HUES6 (cell line): ENCODE results near the gene EIF5AL1.

Source experiments
- H3K27ac ChIP-seq: 2 replicates; pipeline ENCODE4 v1.7.0; 2013; ENCODE audit warnings: low read depth, mild to moderate bottlenecking, low read length, inconsistent platforms
- H3K27me3 ChIP-seq: 2 replicates; pipeline ENCODE4 v1.6.1; 2013; ENCODE audit warnings: low read length; ENCODE audit not compliant: control insufficient read depth, insufficient read depth
- H3K36me3 ChIP-seq: 2 replicates; pipeline ENCODE4 v1.6.1; 2013; ENCODE audit warnings: low read length; ENCODE audit not compliant: control insufficient read depth, insufficient read depth
- H3K4me1 ChIP-seq: 2 replicates; pipeline ENCODE4 v1.6.1; 2013; ENCODE audit warnings: low read length; ENCODE audit not compliant: control insufficient read depth, insufficient read depth
- H3K4me3 ChIP-seq: 2 replicates; pipeline ENCODE4 v1.5.1; 2013; ENCODE audit warnings: low read depth, low read length
- H3K9ac ChIP-seq: one replicate; pipeline ENCODE4 v1.6.1; 2013; ENCODE audit warnings: mild to moderate bottlenecking, low read length
- H3K9me3 ChIP-seq: 2 replicates; pipeline ENCODE4 v1.6.1; 2013; ENCODE audit warnings: low read depth, low read length; ENCODE audit not compliant: control insufficient read depth, insufficient read depth

The EIF5AL1 gene

DNA sequence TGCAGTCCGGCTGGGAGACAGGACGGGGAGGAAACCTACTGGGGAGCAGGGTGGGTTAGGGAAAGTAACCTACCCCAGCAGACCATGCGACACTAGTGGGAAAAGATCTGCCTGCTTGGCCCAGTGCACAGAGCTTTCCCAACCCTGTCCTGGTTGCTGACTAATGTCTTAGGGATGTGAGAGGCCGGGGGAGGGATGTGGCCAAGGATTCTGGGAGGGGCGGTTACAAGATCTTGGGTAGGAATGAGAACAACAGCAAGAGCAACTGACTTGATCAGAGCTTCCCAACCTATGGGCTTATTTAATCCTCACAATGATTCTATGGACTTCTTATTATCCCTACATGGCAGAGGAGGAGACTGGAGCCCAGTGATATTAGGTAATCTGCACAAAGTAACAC lies 24.0 kb upstream of the EIF5AL1 start:
- Histone ChIP-seq H3K4me1 (peaks cover 21% of the 10 kb centered on the region; the same call in 1 of the 2 replicates), H3K4me3 (no peak overlapping the region), H3K27ac (no peak overlapping the region), H3K27me3 (no peaks in the 10 kb centered on the region), H3K9ac (no peak overlapping the region), H3K9me3 (no peaks in the 10 kb centered on the region), H3K36me3 (no peaks in the 10 kb centered on the region)

- Histone ChIP-seq H3K9ac (no peak overlapping the region), H3K27me3 (peaks cover 4% of the 10 kb centered on the region; the same call in 1 of the 2 replicates), H3K4me1 (peaks cover 21% of the 10 kb centered on the region; the same call in 1 of the 2 replicates), H3K4me3 (no peak overlapping the region), H3K27ac (no peak overlapping the region), H3K36me3 (no peaks in the 10 kb centered on the region), H3K9me3 (no peaks in the 10 kb centered on the region)
Measured at GRCh38 chr10:79488870-79489269, 23.5 kb upstream of the EIF5AL1 start.

DNA sequence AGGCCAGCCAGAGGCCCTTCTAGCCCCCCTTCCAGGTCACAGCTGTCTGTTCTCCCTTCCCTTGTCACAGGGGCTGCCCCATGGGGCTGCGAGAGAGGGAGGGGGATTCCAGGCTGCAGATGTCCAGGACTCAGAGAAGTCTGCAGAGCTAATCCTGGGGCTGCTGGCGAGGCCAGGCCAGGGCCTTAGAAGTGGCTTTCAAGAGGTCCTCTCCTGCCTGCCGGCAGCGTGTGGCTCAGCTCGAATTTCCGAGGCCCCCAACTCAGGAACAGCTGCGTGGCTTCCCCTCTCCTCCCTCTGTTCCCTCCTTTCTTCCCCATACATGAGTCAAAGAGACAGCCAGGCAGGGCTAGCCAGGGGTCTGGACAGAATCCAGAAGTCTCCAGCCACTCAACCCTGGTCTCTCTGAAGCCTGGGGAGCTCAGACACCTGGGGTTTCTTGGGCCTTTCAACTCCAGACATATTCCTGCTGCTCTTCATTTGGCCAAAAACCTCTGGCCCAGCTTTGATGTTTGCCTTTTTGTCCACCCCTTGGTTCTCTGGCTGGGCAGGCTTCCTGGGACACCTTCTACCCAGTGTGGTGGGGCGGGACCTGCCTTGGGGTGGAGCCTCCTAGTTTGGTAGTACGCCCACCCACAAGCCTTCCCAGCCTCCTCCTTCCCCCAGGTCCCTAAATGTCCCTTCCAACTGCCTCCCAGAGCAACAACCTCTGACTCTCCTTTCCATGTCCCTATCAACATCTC lies 21.8 kb upstream of the EIF5AL1 start:
- H3K27me3 ChIP-seq = peaks cover 12% of the 10 kb centered on the region; the same call in 1 of the 2 replicates
- no peak overlapping the region for H3K4me3 ChIP-seq
- H3K27ac ChIP-seq = no peak overlapping the region
- H3K9me3 ChIP-seq = no peaks in the 10 kb centered on the region
- no peak overlapping the region for H3K9ac ChIP-seq
- H3K4me1 ChIP-seq = peaks cover 21% of the 10 kb centered on the region; the same call in 1 of the 2 replicates
- H3K36me3 ChIP-seq = no peaks in the 10 kb centered on the region

DNA sequence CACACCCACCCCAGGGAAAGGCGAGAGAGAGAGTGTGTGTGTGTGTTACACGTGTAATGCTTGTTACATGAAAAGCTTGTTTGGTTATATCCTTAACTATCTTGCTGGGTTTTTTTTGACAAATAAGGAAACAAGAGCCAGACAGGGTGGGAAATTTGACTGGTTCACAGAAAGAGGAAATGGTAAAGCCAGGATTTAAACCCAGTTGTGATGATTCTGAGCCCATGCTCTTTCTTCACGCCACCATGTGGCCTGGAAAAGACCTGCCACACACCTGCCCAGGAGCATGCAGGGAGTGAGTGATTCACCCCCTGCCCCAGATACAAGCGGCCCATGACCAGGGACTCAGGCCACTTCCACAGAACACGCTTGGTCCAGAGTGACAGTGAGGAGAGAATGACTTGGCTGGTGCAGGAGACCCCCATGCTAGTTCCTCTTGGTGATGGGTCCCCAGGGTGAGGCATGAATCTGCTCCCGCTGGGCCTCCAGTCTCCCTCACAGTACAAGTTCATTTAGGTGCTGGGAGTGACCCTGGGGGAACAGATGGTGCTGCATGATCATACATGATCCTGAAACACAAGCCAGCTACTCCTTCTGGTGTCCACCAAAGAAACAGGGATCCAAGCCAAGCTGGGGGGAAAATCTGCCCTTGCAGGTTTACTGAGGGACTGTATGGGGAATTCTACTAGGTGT lies 21.0 kb upstream of the EIF5AL1 start:
- Histone ChIP-seq H3K9me3 (peaks cover 4% of the 10 kb centered on the region; the same call in 1 of the 2 replicates), H3K9ac (no peak overlapping the region), H3K27me3 (peaks cover 12% of the 10 kb centered on the region; the same call in 1 of the 2 replicates), H3K4me1 (peaks cover 21% of the 10 kb centered on the region; the same call in 1 of the 2 replicates), H3K4me3 (no peak overlapping the region), H3K36me3 (no peaks in the 10 kb centered on the region), H3K27ac (no peak overlapping the region)

DNA sequence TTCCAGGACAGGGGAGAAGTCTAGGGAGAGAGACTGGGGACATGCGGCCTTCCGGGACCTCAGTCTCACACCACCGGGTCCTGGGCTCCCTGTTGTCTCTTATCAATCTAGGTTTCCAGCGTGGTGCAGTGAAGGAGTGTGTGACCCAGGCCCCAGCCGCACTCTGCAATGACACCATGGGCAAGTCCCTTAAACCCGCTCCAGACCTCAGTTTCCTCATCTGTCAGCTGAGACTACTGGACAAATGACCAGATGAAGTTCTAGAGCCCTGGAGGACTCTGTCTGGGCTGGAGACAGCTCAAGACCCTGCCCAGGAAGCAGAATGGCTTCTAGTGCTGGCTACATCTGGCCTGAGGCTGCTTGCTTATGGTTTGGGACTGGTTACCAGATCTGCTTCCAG lies 20.1 kb upstream of the EIF5AL1 start:
- no peaks in the 10 kb centered on the region for H3K36me3 ChIP-seq
- no peak overlapping the region for H3K9ac ChIP-seq
- peaks cover 11% of the 10 kb centered on the region; the same call in 1 of the 2 replicates for H3K9me3 ChIP-seq
- no peak overlapping the region for H3K4me3 ChIP-seq
- peaks cover 21% of the 10 kb centered on the region; the same call in 1 of the 2 replicates for H3K4me1 ChIP-seq
- peaks cover 15% of the 10 kb centered on the region; the same call in 1 of the 2 replicates for H3K27me3 ChIP-seq
- no peak overlapping the region for H3K27ac ChIP-seq

GRCh38 chr10:79492839-79493238 lies 19.5 kb upstream of the EIF5AL1 start:
- Histone ChIP-seq H3K27me3 (peaks cover 15% of the 10 kb centered on the region; the same call in 1 of the 2 replicates), H3K36me3 (no peaks in the 10 kb centered on the region), H3K4me3 (no peak overlapping the region), H3K9me3 (peaks cover 11% of the 10 kb centered on the region; the same call in 1 of the 2 replicates), H3K27ac (no peak overlapping the region), H3K4me1 (peaks cover 17% of the 10 kb centered on the region; the same call in 1 of the 2 replicates), H3K9ac (no peak overlapping the region)

DNA sequence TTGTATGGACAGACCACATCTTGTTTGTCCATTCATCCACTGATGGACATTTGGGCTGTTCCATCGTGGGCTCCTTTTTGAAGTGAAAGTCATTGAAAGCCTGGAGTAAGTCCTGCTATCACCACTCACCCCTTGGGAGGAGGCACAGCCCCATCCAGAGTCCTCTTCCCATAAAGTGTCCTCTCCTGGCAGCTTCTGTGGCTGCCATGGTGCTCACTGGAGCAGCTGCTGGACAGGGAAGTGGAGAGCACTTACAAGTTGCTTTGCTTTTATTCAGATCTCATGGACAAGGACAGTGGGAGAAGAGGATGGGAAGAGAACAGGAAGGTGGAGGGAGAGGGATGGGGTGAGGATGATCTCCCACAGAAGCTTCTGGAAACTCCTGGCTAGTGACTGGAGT lies 18.5 kb upstream of the EIF5AL1 start:
- Histone ChIP-seq H3K36me3 (no peaks in the 10 kb centered on the region), H3K4me1 (peaks cover 9% of the 10 kb centered on the region; the same call in 1 of the 2 replicates), H3K4me3 (no peak overlapping the region), H3K27ac (no peak overlapping the region), H3K9me3 (peaks cover 11% of the 10 kb centered on the region; the same call in 1 of the 2 replicates), H3K9ac (no peak overlapping the region), H3K27me3 (peaks cover 15% of the 10 kb centered on the region; the same call in 1 of the 2 replicates)

DNA sequence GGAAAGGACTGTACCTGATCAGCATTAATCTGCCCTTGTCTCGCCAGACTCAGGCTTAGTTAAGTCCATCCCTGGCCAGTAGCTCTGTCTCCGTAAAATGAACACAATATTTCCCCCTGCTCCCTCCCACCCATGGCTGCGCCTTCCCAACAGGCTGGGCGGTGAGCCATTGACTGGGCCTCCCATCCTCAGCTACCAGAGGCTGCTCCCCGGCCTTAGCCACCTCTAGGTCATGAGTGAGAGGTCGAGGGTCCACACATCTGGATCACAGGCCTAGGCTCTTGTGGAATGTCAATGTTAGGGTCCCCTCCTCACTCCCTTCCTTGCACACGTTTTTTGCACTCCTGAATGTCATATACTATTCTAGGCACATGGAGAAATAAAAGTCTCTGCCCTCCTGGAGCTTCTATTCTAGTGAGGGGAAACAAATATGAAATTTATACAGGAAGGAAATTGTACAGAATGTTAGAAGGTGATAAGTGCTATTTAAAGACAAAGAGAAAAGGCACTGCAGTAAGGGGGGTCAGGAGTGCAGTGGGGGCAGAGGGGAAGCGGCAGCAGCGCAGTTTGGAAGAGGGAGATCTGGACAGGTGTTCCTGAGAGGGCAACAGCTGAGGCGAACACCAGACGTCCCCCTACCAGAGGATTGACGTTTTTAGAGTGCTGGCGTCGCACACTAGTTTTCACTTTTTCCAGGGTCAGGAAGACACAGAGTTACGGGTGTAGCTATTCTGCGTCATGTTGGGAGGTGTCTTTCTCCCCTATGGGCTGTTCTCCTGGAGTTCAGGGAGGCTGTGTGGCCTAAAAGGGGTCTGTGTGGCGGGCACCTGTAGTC lies 17.2 kb upstream of the EIF5AL1 start:
- Histone ChIP-seq H3K4me1 (peaks cover 9% of the 10 kb centered on the region; the same call in 1 of the 2 replicates), H3K36me3 (no peaks in the 10 kb centered on the region), H3K27me3 (peaks cover 15% of the 10 kb centered on the region; the same call in 1 of the 2 replicates), H3K27ac (no peak overlapping the region), H3K9me3 (peaks cover 11% of the 10 kb centered on the region; the same call in 1 of the 2 replicates), H3K9ac (no peak overlapping the region), H3K4me3 (no peak overlapping the region)

- peaks cover 11% of the 10 kb centered on the region; the same call in 1 of the 2 replicates for H3K9me3 ChIP-seq
- H3K4me3 ChIP-seq = no peak overlapping the region
- no peak overlapping the region for H3K9ac ChIP-seq
- H3K27ac ChIP-seq = no peak overlapping the region
- no peaks in the 10 kb centered on the region for H3K36me3 ChIP-seq
- H3K4me1 ChIP-seq = peaks cover 3% of the 10 kb centered on the region; the same call in 1 of the 2 replicates
- H3K27me3 ChIP-seq = peaks cover 15% of the 10 kb centered on the region; the same call in 1 of the 2 replicates
Measured at GRCh38 chr10:79495791-79496190, 16.5 kb upstream of the EIF5AL1 start.

DNA sequence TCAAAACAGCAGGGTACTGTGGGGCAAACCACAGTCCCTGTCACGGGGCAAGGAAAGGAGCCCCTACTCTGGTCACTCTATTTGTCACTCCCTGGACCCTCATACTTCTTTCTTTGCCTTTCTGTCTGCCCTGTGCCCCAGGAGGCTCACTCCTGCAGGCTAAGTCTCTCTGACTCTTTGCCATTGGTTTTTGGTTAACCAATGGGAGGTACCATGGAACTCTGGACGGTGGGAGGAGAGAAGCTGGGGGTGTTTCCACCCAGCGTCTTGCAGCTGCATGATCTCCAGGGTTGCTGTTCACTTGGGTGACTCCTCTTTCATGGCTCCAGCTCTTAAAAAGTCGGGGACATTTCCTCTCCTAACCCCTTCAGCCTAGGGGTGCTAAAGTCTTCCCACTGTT lies 15.4 kb upstream of the EIF5AL1 start:
- no peaks in the 10 kb centered on the region for H3K4me1 ChIP-seq
- no peak overlapping the region for H3K4me3 ChIP-seq
- no peak overlapping the region for H3K27ac ChIP-seq
- peaks cover 15% of the 10 kb centered on the region; the same call in 1 of the 2 replicates for H3K27me3 ChIP-seq
- no peaks in the 10 kb centered on the region for H3K36me3 ChIP-seq
- H3K9me3 ChIP-seq = peaks cover 11% of the 10 kb centered on the region; the same call in 1 of the 2 replicates
- H3K9ac ChIP-seq = no peak overlapping the region
